GM13976 (cell line): ENCODE data around the gene GDPD5.

Experiments used
- DNase-seq: peaks from one replicate; pipeline ENCODE4 v3.0.0; 2012; ENCODE audit warnings: low spot score
- in situ Hi-C: fragments of 300-500 bp; cut with MboI; formaldehyde crosslinking; loops from one replicate; pipeline ENCODE4 v1.12.0; 2022; ENCODE audit warnings: low sequenced_read_pairs, mixed read lengths, inconsistent platforms; ENCODE audit not compliant: unreplicated experiment
- TF ChIP-seq, protein P1 (sequence below): IDR thresholded peaks from 2 replicates; pipeline ENCODE4 v1.5.1; 2012; ENCODE audit warnings: borderline replicate concordance, mild to moderate bottlenecking; ENCODE audit not compliant: insufficient read depth; ENCODE audit errors: extremely low read depth, missing control alignments, control extremely low read depth

The GDPD5 gene

DNA sequence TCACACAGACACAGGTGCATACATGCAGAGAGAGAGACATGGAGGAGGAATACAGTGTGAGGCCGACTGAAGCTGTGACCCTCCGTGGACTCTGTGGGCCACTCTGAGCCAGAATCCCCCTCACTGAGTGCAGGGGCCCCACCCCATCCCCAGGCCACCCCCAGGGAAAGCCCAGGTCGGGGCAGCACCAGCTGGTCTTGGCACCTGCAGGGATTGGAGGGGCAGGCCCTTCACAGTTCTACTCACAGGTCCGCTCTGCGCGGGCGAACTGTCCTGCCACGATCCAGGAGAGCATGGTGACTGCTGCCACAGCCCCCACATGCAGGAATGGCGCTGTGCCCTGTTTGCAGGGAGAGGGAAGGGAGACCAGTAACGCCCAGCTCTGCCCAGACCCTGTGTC, 76.5 kb downstream of the GDPD5 start:
- in situ Hi-C loops = loop anchor here (5.0 kb wide), 1 partner anchor 83 kb away; no protein-coding TSS in a partner anchor
- no peak for DNase-seq
- TF ChIP-seq, protein P1, sequence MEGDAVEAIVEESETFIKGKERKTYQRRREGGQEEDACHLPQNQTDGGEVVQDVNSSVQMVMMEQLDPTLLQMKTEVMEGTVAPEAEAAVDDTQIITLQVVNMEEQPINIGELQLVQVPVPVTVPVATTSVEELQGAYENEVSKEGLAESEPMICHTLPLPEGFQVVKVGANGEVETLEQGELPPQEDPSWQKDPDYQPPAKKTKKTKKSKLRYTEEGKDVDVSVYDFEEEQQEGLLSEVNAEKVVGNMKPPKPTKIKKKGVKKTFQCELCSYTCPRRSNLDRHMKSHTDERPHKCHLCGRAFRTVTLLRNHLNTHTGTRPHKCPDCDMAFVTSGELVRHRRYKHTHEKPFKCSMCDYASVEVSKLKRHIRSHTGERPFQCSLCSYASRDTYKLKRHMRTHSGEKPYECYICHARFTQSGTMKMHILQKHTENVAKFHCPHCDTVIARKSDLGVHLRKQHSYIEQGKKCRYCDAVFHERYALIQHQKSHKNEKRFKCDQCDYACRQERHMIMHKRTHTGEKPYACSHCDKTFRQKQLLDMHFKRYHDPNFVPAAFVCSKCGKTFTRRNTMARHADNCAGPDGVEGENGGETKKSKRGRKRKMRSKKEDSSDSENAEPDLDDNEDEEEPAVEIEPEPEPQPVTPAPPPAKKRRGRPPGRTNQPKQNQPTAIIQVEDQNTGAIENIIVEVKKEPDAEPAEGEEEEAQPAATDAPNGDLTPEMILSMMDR = no peak

DNA sequence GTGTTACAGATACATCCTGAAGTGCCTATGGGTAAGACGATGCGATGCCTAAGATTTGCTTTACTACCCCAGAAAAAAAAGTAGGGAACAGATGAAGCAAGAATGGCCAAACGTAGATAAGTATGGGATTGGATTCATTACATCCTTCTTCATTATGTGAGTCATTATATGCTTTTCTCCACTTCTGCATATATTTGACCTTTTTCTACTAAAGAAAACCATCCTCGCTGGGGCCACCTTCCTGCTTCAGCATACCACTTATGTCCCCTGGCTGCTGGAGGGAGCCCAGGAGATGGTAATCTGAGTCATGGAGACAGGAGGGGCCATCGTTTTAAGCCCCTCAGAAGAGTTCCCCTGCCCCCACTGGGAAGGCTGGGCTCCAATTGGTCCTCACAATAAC, 78.3 kb downstream of the GDPD5 start:
- no peak for DNase-seq
- TF ChIP-seq, protein P1 = no peak
- in situ Hi-C loops = loop anchor here (5.0 kb wide), 1 partner anchor 85 kb away; no protein-coding TSS in a partner anchor

DNA sequence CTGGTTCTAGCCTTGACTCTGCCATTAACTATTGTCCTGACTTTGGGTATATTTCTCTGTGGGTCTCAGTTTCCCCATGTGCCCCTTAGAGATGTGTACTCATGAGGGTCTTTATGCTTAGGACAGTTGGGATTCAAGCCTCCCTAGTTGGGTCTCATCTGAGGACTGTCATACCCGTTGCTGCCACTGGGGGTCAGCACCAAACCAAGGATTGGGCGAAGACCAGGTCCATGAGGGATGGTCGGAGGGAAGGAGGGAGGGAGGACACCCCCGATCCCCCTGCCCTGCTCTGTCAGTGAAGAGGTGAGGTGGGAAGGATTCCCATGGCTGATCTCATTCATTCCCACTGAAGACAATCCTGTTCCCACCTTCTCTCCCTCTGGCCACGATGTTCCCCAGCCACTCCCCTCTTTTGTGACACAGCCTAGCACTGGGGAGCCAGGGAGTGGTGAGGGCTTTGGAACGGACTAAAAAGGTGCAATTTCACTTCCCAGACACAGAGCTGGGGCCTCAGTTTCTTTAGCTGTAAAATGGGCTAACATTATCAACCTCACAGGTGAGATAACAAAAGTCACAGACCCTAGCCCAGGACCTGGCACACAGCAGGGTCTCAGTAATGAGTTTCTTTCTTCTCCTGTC, 80.3 kb downstream of the GDPD5 start:
- in situ Hi-C loops = loop anchor here (5.0 kb wide), 1 partner anchor 87 kb away; no protein-coding TSS in a partner anchor
- peak; percentile 85 for DNase-seq
- TF ChIP-seq, protein P1 = peak; percentile 97

DNA sequence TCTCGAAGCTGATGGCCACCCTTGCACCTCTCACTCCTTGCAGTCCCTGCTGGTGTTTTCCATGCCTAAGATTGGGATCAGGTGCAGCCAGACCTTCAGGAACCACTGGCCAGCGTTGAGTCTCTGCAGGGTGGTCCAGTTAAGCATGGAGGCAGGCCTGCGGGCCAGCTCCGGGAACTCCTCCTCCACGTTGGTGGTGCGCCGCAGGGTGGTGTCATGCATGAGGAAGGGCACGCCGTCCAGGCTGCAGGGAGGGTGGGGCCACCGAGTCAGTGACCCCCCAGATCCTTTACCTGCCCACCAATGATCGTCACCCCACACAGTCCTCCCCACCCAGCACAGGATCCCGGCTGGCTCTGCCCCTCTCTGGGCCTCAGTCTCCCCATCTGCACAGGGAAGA, 82.7 kb downstream of the GDPD5 start:
- in situ Hi-C loops = no loop called here
- no peak for DNase-seq
- TF ChIP-seq, protein P1 = no peak

DNA sequence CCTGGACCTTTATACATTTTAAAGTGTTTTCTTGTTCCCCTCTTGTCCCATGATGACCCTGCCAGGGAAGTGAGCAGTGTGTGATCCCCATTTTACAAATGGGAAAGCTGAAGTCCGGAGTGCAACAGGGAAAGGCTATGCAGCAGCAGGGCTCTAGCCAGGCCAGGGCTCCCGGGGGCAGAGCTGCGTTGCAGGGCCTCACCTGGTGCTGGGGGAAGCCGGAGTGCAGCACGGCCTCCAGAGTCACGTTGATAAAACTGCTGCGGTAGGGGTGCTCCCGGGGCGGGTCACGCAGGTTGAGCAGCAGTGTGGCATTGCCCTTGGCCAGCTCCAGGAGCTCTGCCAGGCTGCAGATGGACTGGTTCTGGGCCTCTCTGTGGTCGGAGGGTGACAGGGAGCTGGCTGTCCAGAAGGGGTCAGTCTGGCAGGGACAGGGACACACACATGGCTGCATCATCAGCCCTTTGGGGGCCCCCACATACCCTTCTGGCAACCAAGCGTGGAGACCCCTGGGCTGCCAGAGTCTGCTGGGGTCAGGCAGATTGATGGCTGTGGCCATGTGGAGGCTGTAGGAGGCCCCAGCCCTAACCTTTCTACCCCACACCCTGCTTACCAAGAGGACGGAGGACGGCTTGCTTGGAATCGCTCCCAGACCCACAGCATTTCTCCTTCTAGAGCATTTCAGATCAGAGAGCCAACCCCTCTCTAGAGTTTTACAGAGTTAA, 83.4 kb downstream of the GDPD5 start:
- TF ChIP-seq, protein P1 = no peak
- no peak for DNase-seq
- in situ Hi-C loops = no loop called here

DNA sequence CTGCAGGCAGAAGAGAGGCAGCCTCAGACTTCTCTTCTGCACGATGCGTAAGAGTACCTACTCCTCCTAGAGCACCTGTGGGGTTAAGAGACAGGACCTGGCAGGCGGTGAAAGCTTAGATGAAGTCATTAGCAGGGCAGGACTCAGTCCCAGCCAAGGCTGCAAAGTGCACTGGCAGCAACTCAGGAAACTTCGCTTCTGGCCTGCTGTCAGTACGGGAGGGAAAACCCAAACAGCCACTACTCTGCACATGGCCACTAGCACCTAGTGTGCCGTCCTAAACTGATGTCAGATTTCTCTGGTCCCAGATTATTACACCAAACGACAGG, 84.0 kb downstream of the GDPD5 start:
- TF ChIP-seq, protein P1 = no peak
- DNase-seq = no peak
- in situ Hi-C loops = no loop called here
